Ovary (tissue), 3 donors: ENCODE measurements around the gene IL31.

ENCODE experiments used
- CTCF ChIP-seq, 3 donors: fragments of 450-650 bp in 2 of 3; fragments of 200-600 bp in 1 of 3; IDR thresholded peaks; one replicate each; pipeline versions ENCODE4 v1.5.1 to v1.8.0; 2016 to 2022; ENCODE audit warnings: antibody characterized with exemption in 3 of 3, mild to moderate bottlenecking in 1 of 3
- POLR2A ChIP-seq: fragments of 450-650 bp; IDR thresholded peaks from one replicate; pipeline ENCODE4 v1.6.1; 2017; ENCODE audit warnings: antibody characterized with exemption, mild to moderate bottlenecking, moderate library complexity
- donor health status: DM: no; HTN: no; CAD: no.

GRCh38 chr12:122148657-122149056 is 25.4 kb downstream of the IL31 start:
- no peak for TF ChIP-seq POLR2A
- TF ChIP-seq CTCF (IDR thresholded peaks at IDR 0.05), result no peak
